Lower leg skin (tissue), 4 donors: ENCODE results near the gene GALNT18. TPM values are rescaled to one million over a fixed set of nuclear protein-coding genes. Genes with fewer than 3 reads are reported as not detected.

ENCODE experiments used
- DNase-seq, 2 donors: peaks; one replicate each; pipeline ENCODE4 v3.0.0-alpha.2; 2019; ENCODE audit warnings: low spot score in 2 of 2
- H3K4me3 ChIP-seq: fragments of 200-600 bp; sonication (generic); 2 replicates; pipeline ENCODE4 v1.5.1; 2017; ENCODE audit warnings: mild to moderate bottlenecking, low read depth; ENCODE audit not compliant: poor library complexity, severe bottlenecking
- CTCF ChIP-seq, 3 donors: fragments of 450-650 bp; IDR thresholded peaks; one replicate each; pipeline ENCODE4 v1.5.1; 2016; ENCODE audit warnings: antibody characterized with exemption in 3 of 3, mild to moderate bottlenecking in 3 of 3, moderate library complexity in 2 of 3
- POLR2A ChIP-seq, 2 donors: fragments of 450-650 bp; IDR thresholded peaks; one replicate each; pipeline ENCODE4 v1.6.1; 2016 to 2017; ENCODE audit warnings: antibody characterized with exemption in 2 of 2, mild to moderate bottlenecking in 1 of 2, moderate library complexity in 1 of 2
- WGBS, 2 donors: methylation state at CpG; one replicate each; pipeline ENCODE4 v1.1.5; 2018; 5-methylcytosine and 5-hydroxymethylcytosine counted together
- intact Hi-C: fragments of 100-400 bp; cut with DNase I; formaldehyde crosslinking; loops from one replicate; pipeline ENCODE4 v1.15.0; 2023; ENCODE audit warnings: low total_unique reads
- total RNA-seq, 4 donors: library from RNA; depleted of rRNA; stranded (reverse); fragments of >200 nt; gene quantifications; one replicate each; pipeline ENCODE4 v1.1.0, GENCODE V29; 2016

GALNT18 gene
- total RNA-seq, 4 donors from 2014 or later, result 11.5 to 33.0 (median 17.7) TPM

GRCh38 chr11:11408436-11409221, 213.2 kb downstream of the GALNT18 start:
- no peak for DNase-seq
- WGBS, 2 donors, result 63 to 73% methylated on average over 11 of the region's 11 CpGs
- no peak overlapping the region for H3K4me3 ChIP-seq
- intact Hi-C loops, result no loop called here
- no peak for TF ChIP-seq POLR2A (IDR thresholded peaks at IDR 0.05)
- TF ChIP-seq CTCF (IDR thresholded peaks at IDR 0.05), result no peak

GRCh38 chr11:11407763-11408084, 214.1 kb downstream of the GALNT18 start:
- 47 to 52% methylated on average over 5 of the region's 5 CpGs for WGBS, 2 donors
- H3K4me3 ChIP-seq, result no peak overlapping the region
- DNase-seq, result no peak
- intact Hi-C loops, result no loop called here
- no peak for TF ChIP-seq POLR2A (IDR thresholded peaks at IDR 0.05)
- TF ChIP-seq CTCF (IDR thresholded peaks at IDR 0.05), result no peak

GRCh38 chr11:11407065-11407762, 214.6 kb downstream of the GALNT18 start:
- TF ChIP-seq POLR2A (IDR thresholded peaks at IDR 0.05), result no peak
- TF ChIP-seq CTCF (IDR thresholded peaks at IDR 0.05), result no peak
- DNase-seq, result no peak
- no peak overlapping the region for H3K4me3 ChIP-seq
- 47 to 50% methylated on average over 9 of the region's 9 CpGs for WGBS, 2 donors
- intact Hi-C loops, result no loop called here

GRCh38 chr11:11406652-11407051, 215.2 kb downstream of the GALNT18 start:
- intact Hi-C loops, result no loop called here
- TF ChIP-seq POLR2A (IDR thresholded peaks at IDR 0.05), result no peak
- TF ChIP-seq CTCF (IDR thresholded peaks at IDR 0.05), result no peak
- DNase-seq, result no peak
- WGBS, 2 donors, result 67 to 76% methylated on average over 3 of the region's 3 CpGs
- no peak overlapping the region for H3K4me3 ChIP-seq

GRCh38 chr11:11403763-11404725, 217.8 kb downstream of the GALNT18 start:
- WGBS, 2 donors, result 43 to 55% methylated on average over 20 of the region's 20 CpGs
- DNase-seq, result no peak
- TF ChIP-seq POLR2A (IDR thresholded peaks at IDR 0.05) (no peak), CTCF (IDR thresholded peaks at IDR 0.05) (no peak)
- intact Hi-C loops, result no loop called here
- H3K4me3 ChIP-seq, result no peak overlapping the region
